ENCODE data around the gene HERC4. TPM values are rescaled to one million over a fixed set of nuclear protein-coding genes. Genes with fewer than 3 reads are reported as not detected.

Gene HERC4
- total RNA-seq, 1 experiment from 2014 or later: 57.4 TPM

DNA sequence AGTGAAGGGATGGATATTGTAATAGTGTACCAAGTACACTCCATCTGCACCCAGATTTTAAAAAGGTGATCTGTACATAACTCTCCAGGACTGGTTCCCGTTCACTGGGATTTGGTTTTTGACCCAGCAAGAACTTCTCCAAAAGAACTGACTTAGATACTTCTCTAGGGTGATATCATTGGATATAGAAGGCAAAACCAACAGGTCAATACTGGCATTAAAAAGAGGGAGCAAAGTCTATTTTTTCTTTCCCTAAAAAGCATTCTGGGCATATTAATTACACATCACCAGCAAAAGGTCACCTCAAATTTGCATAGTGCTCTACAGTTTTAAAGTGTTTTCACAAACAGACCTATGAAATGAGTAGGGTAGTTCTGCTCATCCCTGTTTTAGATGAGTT lies 37.8 kb upstream of the HERC4 start:
- Histone ChIP-seq H3K79me2 (ENCODE audit: low read length) (peaks cover 10% of the 10 kb centered on the region), H3F3A (ENCODE audit: low read length, unreplicated experiment) (no peaks in the 10 kb centered on the region), H3K27ac (ENCODE audit: low read length) (no peak overlapping the region), H3K36me3 (ENCODE audit: low read depth, low read length) (0 out of 2 replicates have a peak, but pooled peaks cover 6% of the 10 kb centered on the region), H3K9me3 (ENCODE audit: low read length) (no peaks in the 10 kb centered on the region), H3K27me3 (ENCODE audit: low read length) (no peaks in the 10 kb centered on the region), H3K4me3 (ENCODE audit: low read length) (no peak overlapping the region), H3K9ac (ENCODE audit: low read length) (no peak overlapping the region), H4K20me1 (ENCODE audit: low read length) (no peaks in the 10 kb centered on the region), H3K9me2 (replicated peaks; ENCODE audit: low read length) (no peaks in the 10 kb centered on the region), H3K4me2 (ENCODE audit: low read length) (no peak overlapping the region), H3K4me1 (ENCODE audit: insufficient read depth, low read length) (peaks cover 5% of the 10 kb centered on the region), H2AFZ (ENCODE audit: low read length) (no peak overlapping the region)
- POLR2A ChIA-PET (ENCODE audit: unreplicated experiment): no interaction called here
- intact Hi-C loops (cut with micrococcal nuclease): no loop called here
- BruUV-seq (replicated peaks): no TSS peak
- TF ChIP-seq EZH2 (IDR thresholded peaks at IDR 0.05; ENCODE audit: low read length, unreplicated experiment) (no peak), EZH2phosphoT487 (IDR thresholded peaks at IDR 0.05; ENCODE audit: borderline replicate concordance, low read length) (no peak)
- TF ChIP-seq, protein P1, sequence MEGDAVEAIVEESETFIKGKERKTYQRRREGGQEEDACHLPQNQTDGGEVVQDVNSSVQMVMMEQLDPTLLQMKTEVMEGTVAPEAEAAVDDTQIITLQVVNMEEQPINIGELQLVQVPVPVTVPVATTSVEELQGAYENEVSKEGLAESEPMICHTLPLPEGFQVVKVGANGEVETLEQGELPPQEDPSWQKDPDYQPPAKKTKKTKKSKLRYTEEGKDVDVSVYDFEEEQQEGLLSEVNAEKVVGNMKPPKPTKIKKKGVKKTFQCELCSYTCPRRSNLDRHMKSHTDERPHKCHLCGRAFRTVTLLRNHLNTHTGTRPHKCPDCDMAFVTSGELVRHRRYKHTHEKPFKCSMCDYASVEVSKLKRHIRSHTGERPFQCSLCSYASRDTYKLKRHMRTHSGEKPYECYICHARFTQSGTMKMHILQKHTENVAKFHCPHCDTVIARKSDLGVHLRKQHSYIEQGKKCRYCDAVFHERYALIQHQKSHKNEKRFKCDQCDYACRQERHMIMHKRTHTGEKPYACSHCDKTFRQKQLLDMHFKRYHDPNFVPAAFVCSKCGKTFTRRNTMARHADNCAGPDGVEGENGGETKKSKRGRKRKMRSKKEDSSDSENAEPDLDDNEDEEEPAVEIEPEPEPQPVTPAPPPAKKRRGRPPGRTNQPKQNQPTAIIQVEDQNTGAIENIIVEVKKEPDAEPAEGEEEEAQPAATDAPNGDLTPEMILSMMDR (conservative IDR thresholded peaks at IDR 0.05; ENCODE audit: low read depth, low read length): no peak
- CTCF ChIA-PET: no interaction called here
- ATAC-seq: no peak
- no peak for DNase-seq

DNA sequence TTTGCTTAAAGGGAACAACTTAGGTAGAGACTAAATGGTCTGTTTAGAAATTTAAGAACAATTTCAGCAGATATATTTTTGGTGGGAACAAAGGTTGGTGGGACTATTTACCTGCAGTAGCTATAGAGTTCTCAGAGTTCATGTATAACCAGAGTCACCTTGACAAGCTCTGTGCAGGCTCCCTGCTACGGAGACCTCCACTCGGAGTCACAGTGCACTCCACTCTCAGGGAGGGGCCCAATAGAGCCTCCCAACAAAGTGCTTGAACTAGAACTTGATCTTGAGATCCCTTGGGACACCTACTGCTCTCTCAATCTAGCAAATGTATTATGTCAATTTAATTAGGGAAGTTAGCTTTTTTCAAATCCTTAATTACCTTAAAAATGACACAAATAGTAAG lies 36.5 kb upstream of the HERC4 start:
- ChIA-PET CTCF (no interaction called here), POLR2A (ENCODE audit: unreplicated experiment) (no interaction called here)
- no peaks in the 10 kb centered on the region for H3K9me2 ChIP-seq (replicated peaks; ENCODE audit: low read length)
- DNase-seq (no peak), ATAC-seq (no peak)
- no peak overlapping the region for H3K4me2 ChIP-seq (ENCODE audit: low read length)
- peaks cover 17% of the 10 kb centered on the region for H3K4me1 ChIP-seq (ENCODE audit: insufficient read depth, low read length)
- intact Hi-C loops (cut with micrococcal nuclease): no loop called here
- H3K79me2 ChIP-seq (ENCODE audit: low read length): peaks cover 18% of the 10 kb centered on the region
- H3K27ac ChIP-seq (ENCODE audit: low read length): no peak overlapping the region
- H4K20me1 ChIP-seq (ENCODE audit: low read length): no peaks in the 10 kb centered on the region
- TF ChIP-seq, protein P1 (conservative IDR thresholded peaks at IDR 0.05; ENCODE audit: low read depth, low read length): no peak
- no peak for TF ChIP-seq EZH2phosphoT487 (IDR thresholded peaks at IDR 0.05; ENCODE audit: borderline replicate concordance, low read length)
- no peak for TF ChIP-seq EZH2 (IDR thresholded peaks at IDR 0.05; ENCODE audit: low read length, unreplicated experiment)
- 0 out of 2 replicates have a peak, but pooled peaks cover 9% of the 10 kb centered on the region for H3K36me3 ChIP-seq (ENCODE audit: low read depth, low read length)
- H3K27me3 ChIP-seq (ENCODE audit: low read length): no peaks in the 10 kb centered on the region
- no peak overlapping the region for H3K9ac ChIP-seq (ENCODE audit: low read length)
- no peak overlapping the region for H2AFZ ChIP-seq (ENCODE audit: low read length)
- BruUV-seq (replicated peaks): no TSS peak
- peaks cover 3% of the 10 kb centered on the region for H3F3A ChIP-seq (ENCODE audit: low read length, unreplicated experiment)
- H3K9me3 ChIP-seq (ENCODE audit: low read length): no peaks in the 10 kb centered on the region
- no peak overlapping the region for H3K4me3 ChIP-seq (ENCODE audit: low read length)

DNA sequence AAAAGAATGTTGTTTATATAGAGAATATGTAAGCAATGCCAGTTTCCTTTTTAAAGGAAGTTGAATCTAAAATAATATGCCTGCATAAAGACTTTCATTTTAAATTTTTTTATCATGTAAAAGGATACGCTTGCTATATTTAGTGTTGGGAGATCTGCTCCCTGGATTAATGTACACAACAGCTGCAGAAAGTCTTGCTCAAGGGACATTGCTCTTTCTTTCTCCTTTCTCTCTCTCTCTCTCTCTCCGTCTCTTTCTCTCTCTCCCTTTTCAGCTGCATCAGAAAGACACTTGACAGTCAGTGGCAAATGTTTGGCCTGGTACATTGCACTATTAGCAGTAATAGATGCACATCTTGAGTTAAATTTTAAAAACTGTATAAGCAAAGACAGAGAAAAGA lies 34.9 kb upstream of the HERC4 start:
- no peak for DNase-seq
- Histone ChIP-seq H3K9me2 (replicated peaks; ENCODE audit: low read length) (no peaks in the 10 kb centered on the region), H3K36me3 (ENCODE audit: low read depth, low read length) (0 out of 2 replicates have a peak, but pooled peaks cover 9% of the 10 kb centered on the region), H3K79me2 (ENCODE audit: low read length) (peaks cover 20% of the 10 kb centered on the region), H3K27ac (ENCODE audit: low read length) (no peak overlapping the region), H3F3A (ENCODE audit: low read length, unreplicated experiment) (peaks cover 15% of the 10 kb centered on the region), H3K4me2 (ENCODE audit: low read length) (no peak overlapping the region), H3K9ac (ENCODE audit: low read length) (no peak overlapping the region), H3K9me3 (ENCODE audit: low read length) (no peaks in the 10 kb centered on the region), H3K4me3 (ENCODE audit: low read length) (no peak overlapping the region), H3K27me3 (ENCODE audit: low read length) (no peaks in the 10 kb centered on the region), H4K20me1 (ENCODE audit: low read length) (no peaks in the 10 kb centered on the region), H2AFZ (ENCODE audit: low read length) (no peak overlapping the region), H3K4me1 (ENCODE audit: insufficient read depth, low read length) (peaks cover 33% of the 10 kb centered on the region)
- intact Hi-C loops (cut with micrococcal nuclease): no loop called here
- ChIA-PET CTCF (no interaction called here), POLR2A (ENCODE audit: unreplicated experiment) (no interaction called here)
- no TSS peak for BruUV-seq (replicated peaks)
- no peak for ATAC-seq
- TF ChIP-seq EZH2phosphoT487 (IDR thresholded peaks at IDR 0.05; ENCODE audit: borderline replicate concordance, low read length) (no peak), EZH2 (IDR thresholded peaks at IDR 0.05; ENCODE audit: low read length, unreplicated experiment) (no peak)
- TF ChIP-seq, protein P1 (conservative IDR thresholded peaks at IDR 0.05; ENCODE audit: low read depth, low read length): no peak

All from PC-3 (cell line).